Stomach (tissue), 9 donors: Measurements from ENCODE around the gene QRFP. TPM values are rescaled to one million over a fixed set of nuclear protein-coding genes. Genes with fewer than 3 reads are reported as not detected.

ENCODE experiments used
- DNase-seq, 2 donors: peaks; one replicate each; pipeline versions ENCODE4 v3.0.0 to v3.0.0-alpha.2; 2013 to 2019
- H3K27ac ChIP-seq, 5 donors: fragments of 200-600 bp in 4 of 5; sonication (generic) in 4 of 5; one replicate each; pipeline ENCODE4 v1.5.1; 2013 to 2019; ENCODE audit warnings: mild to moderate bottlenecking in 1 of 5, moderate library complexity in 1 of 5
- H3K27me3 ChIP-seq, 3 donors: fragments of 200-600 bp; sonication (generic); one replicate each; pipeline ENCODE4 v1.5.1; 2017 to 2019; ENCODE audit warnings: mixed run types in 1 of 3
- H3K36me3 ChIP-seq, 4 donors: fragments of 200-600 bp; sonication (generic); 1 replicate in 3 of 4; 2 replicates in 1 of 4; pipeline ENCODE4 v1.5.1; 2016 to 2019
- H3K4me1 ChIP-seq, 4 donors: fragments of 200-600 bp; sonication (generic); one replicate each; pipeline ENCODE4 v1.5.1; 2016 to 2019
- H3K4me3 ChIP-seq, 4 donors: fragments of 200-600 bp; sonication (generic) in 3 of 4; one replicate each; pipeline ENCODE4 v1.5.1; 2016 to 2019; ENCODE audit warnings: mild to moderate bottlenecking in 1 of 4
- H3K9me3 ChIP-seq, 4 donors: fragments of 200-600 bp; sonication (generic); one replicate each; pipeline ENCODE4 v1.5.1; 2016 to 2019
- CTCF ChIP-seq, 7 experiments: fragments of 450-650 bp in 4 of 7; fragments of 200-600 bp in 3 of 7; sonication (generic) in 3 of 7; IDR thresholded peaks; one replicate each; pipeline ENCODE4 v1.5.1; 2016 to 2019; ENCODE audit warnings: antibody characterized with exemption in 7 of 7, control low read depth in 2 of 7, mild to moderate bottlenecking in 1 of 7
- EP300 ChIP-seq: sonication (generic); formaldehyde crosslinking; IDR thresholded peaks from one replicate; pipeline ENCODE4 v1.6.1; 2017; ENCODE audit warnings: antibody characterized with exemption
- POLR2A ChIP-seq, 4 donors: fragments of 450-650 bp; IDR thresholded peaks; one replicate each; pipeline ENCODE4 v1.6.1; 2016; ENCODE audit warnings: antibody characterized with exemption in 4 of 4, control low read depth in 2 of 4, mild to moderate bottlenecking in 1 of 4, moderate library complexity in 1 of 4
- POLR2AphosphoS5 ChIP-seq, 3 donors: sonication (generic); formaldehyde crosslinking; IDR thresholded peaks; one replicate each; pipeline ENCODE4 v1.6.1; 2016; ENCODE audit warnings: antibody characterized with exemption in 3 of 3
- WGBS, 5 donors: extraction: QIAGEN DNeasy Blood & Tissue Kit in 3 of 5; methylation state at CpG; one replicate each; pipeline versions ENCODE4 v1.1.5 to v1.1.7; 2013 to 2018; 5-methylcytosine and 5-hydroxymethylcytosine counted together
- intact Hi-C: fragments of 100-400 bp; cut with DNase I; formaldehyde crosslinking; loops from one replicate; pipeline ENCODE4 v1.15.1; 2023; ENCODE audit warnings: low total_unique reads
- polyA plus RNA-seq, 3 donors: library from polyadenylated mRNA; stranded (reverse); fragments of 200-250 nt; gene quantifications; one replicate each; pipeline ENCODE4 v1.2.3, GENCODE V29; 2013
- total RNA-seq, 5 donors: library from RNA; depleted of rRNA; stranded (reverse); fragments of >200 nt; gene quantifications; one replicate each; pipeline versions ENCODE4 v1.1.0 to v1.2.3, GENCODE V29; 2014 to 2016
- donor health status: healthy with polysubstance abuse.
- donor health status: Bipolar disorder and iron deficiency.
- donor health status: healthy.

QRFP gene
- total and polyA plus RNA-seq, 8 donors, result not detected

DNA sequence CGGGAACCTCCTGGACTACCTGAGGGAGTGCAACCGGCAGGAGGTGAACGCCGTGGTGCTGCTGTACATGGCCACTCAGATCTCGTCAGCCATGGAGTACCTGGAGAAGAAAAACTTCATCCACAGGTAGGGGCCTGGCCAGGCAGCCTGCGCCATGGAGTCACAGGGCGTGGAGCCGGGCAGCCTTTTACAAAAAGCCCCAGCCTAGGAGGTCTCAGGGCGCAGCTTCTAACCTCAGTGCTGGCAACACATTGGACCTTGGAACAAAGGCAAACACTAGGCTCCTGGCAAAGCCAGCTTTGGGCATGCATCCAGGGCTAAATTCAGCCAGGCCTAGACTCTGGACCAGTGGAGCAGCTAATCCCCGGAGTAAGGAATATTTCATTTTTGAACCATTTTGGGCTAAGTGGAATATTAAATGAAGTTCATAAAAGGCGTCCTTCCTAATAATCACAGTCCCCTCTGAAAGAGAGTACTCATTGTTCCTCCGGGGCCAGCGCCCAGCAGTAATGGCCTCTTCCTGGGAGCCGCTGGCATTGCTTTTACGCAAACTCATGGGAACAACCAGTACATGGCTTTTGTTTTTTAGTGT, 23.6 kb downstream of the QRFP start:
- peak overlapping the region; percentile 48 to 79 (median 60) for H3K27ac ChIP-seq
- no peaks in the 10 kb centered on the region for H3K27me3 ChIP-seq
- 32 to 56% (median 39%) methylated on average over 11 to 15 of the region's 15 CpGs for WGBS, 5 donors
- TF ChIP-seq POLR2AphosphoS5 (IDR thresholded peaks at IDR 0.05), result peak; percentile 31 to 65 (median 42)
- TF ChIP-seq POLR2A (IDR thresholded peaks at IDR 0.05), result no peak
- TF ChIP-seq EP300, result peak; percentile 6
- peak in 1 of 7 experiments; percentile 7 for TF ChIP-seq CTCF (IDR thresholded peaks at IDR 0.05)
- peaks cover 27 to 70% (median 56%) of the 10 kb centered on the region in 4 donors for H3K4me1 ChIP-seq
- intact Hi-C loops, result no loop called here
- no peaks in the 10 kb centered on the region for H3K9me3 ChIP-seq
- DNase-seq, result peak; percentile 41 to 89
- no peak overlapping the region for H3K4me3 ChIP-seq
- H3K36me3 ChIP-seq, result peaks cover 52 to 94% (median 80%) of the 10 kb centered on the region in 4 donors

DNA sequence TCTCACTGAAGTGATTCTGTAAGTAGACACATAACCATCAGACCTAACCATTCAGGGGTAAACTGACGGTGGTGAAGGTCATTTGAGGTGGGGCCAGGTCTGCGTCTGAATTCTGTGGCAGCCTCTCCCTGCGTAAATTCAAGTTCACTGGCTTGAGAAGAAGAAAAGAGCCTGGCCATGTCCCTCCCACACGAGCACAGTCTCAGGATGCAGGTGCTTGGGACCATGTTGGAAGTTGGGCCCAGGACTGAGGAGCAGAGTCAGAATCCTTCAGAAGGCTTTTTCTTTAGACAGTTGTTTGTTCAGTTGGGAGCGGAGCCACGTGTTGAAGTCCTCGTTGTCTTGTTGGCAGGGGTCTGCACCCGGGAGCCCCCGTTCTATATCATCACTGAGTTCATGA, 24.1 kb downstream of the QRFP start:
- peak overlapping the region; percentile 48 to 79 (median 60) for H3K27ac ChIP-seq
- H3K36me3 ChIP-seq, result peaks cover 50 to 94% (median 76%) of the 10 kb centered on the region in 4 donors
- 42 to 61% (median 48%) methylated on average over 9 of the region's 9 CpGs for WGBS, 5 donors
- no peak for TF ChIP-seq POLR2AphosphoS5 (IDR thresholded peaks at IDR 0.05)
- TF ChIP-seq POLR2A (IDR thresholded peaks at IDR 0.05), result no peak
- TF ChIP-seq EP300, result no peak
- no peak for TF ChIP-seq CTCF (IDR thresholded peaks at IDR 0.05)
- no peaks in the 10 kb centered on the region for H3K9me3 ChIP-seq
- intact Hi-C loops, result no loop called here
- H3K27me3 ChIP-seq, result no peaks in the 10 kb centered on the region
- H3K4me1 ChIP-seq, result peaks cover 27 to 75% (median 59%) of the 10 kb centered on the region in 4 donors
- DNase-seq, result no peak
- no peak overlapping the region for H3K4me3 ChIP-seq

DNA sequence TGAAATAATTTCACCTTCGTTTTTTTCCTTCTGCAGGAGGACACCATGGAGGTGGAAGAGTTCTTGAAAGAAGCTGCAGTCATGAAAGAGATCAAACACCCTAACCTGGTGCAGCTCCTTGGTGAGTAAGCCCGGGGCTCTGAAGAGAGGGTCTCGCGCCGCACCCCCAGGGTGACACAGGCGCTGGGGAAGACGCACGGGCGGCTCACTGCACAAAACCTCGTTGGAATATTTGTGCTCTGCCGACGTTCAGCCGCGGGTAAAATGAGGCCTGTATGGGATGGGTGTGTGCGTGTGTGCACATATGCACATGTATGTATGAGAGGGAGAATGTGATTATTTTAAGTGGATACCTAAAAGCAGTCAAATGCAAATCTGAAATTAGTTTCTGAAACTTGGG, 24.5 kb downstream of the QRFP start:
- 90 to 92% (median 91%) methylated on average over 15 of the region's 15 CpGs for WGBS, 5 donors
- intact Hi-C loops, result no loop called here
- peak overlapping the region in 4 of 5 donors; percentile 48 to 79 (median 62) for H3K27ac ChIP-seq

More for the DNA sequence above, 24.5 kb downstream of the QRFP start:
- Histone ChIP-seq H3K27me3 (no peaks in the 10 kb centered on the region), H3K36me3 (peaks cover 46 to 92% (median 76%) of the 10 kb centered on the region in 4 donors), H3K4me1 (peaks cover 27 to 79% (median 61%) of the 10 kb centered on the region in 4 donors), H3K4me3 (no peak overlapping the region), H3K9me3 (no peaks in the 10 kb centered on the region)
- TF ChIP-seq POLR2A (IDR thresholded peaks at IDR 0.05) (no peak), CTCF (IDR thresholded peaks at IDR 0.05) (no peak), POLR2AphosphoS5 (IDR thresholded peaks at IDR 0.05) (no peak), EP300 (no peak)
- no peak for DNase-seq
